Peyer's patch (tissue), 4 donors: Measurements from ENCODE around the gene MMD2. TPM values are rescaled to one million over a fixed set of nuclear protein-coding genes. Genes with fewer than 3 reads are reported as not detected.

Source experiments
- DNase-seq, 3 donors: peaks; one replicate each; pipeline ENCODE4 v3.0.0-alpha.2; 2017 to 2019
- H3K27ac ChIP-seq, 4 donors: fragments of 200-600 bp; sonication (generic); one replicate each; pipeline ENCODE4 v1.5.1; 2016 to 2019
- H3K27me3 ChIP-seq, 2 donors: fragments of 200-600 bp; sonication (generic); one replicate each; pipeline ENCODE4 v1.5.1; 2019
- H3K36me3 ChIP-seq, 3 donors: fragments of 200-600 bp; sonication (generic); one replicate each; pipeline ENCODE4 v1.5.1; 2016 to 2019
- H3K4me1 ChIP-seq, 4 donors: fragments of 200-600 bp; sonication (generic); one replicate each; pipeline ENCODE4 v1.5.1; 2016 to 2019
- H3K4me3 ChIP-seq, 4 donors: fragments of 200-600 bp; sonication (generic); 1 replicate in 3 of 4; 2 replicates in 1 of 4; pipeline ENCODE4 v1.5.1; 2016 to 2019; ENCODE audit warnings: mild to moderate bottlenecking in 1 of 4
- H3K9me3 ChIP-seq, 4 donors: fragments of 200-600 bp; sonication (generic); one replicate each; pipeline ENCODE4 v1.5.1; 2016 to 2019; ENCODE audit warnings: mild to moderate bottlenecking in 1 of 4
- CTCF ChIP-seq, 6 experiments: fragments of 450-650 bp in 4 of 6; fragments of 200-600 bp in 2 of 6; sonication (generic) in 1 of 6; IDR thresholded peaks; one replicate each; pipeline ENCODE4 v1.5.1; 2017 to 2019; ENCODE audit warnings: antibody characterized with exemption in 6 of 6, mild to moderate bottlenecking in 3 of 6, moderate library complexity in 1 of 6
- POLR2A ChIP-seq, 2 donors: fragments of 450-650 bp; IDR thresholded peaks; one replicate each; pipeline ENCODE4 v1.5.1; 2017; ENCODE audit warnings: antibody characterized with exemption in 2 of 2, mild to moderate bottlenecking in 2 of 2, moderate library complexity in 2 of 2
- total RNA-seq, 4 donors: library from RNA; depleted of rRNA; stranded (reverse); fragments of >200 nt; gene quantifications; one replicate each; pipeline ENCODE4 v1.1.0, GENCODE V29; 2016

MMD2 gene
- total RNA-seq, 4 donors from 2014 or later = not detected

GRCh38 chr7:4960363-4960762, 1.4 kb upstream of the MMD2 start:
- Histone ChIP-seq H3K4me1 (peaks cover 0 to 10% (median 0%) of the 10 kb centered on the region in 4 donors), H3K9me3 (no peaks in the 10 kb centered on the region), H3K27me3 (peaks cover 0 to 10% of the 10 kb centered on the region in 2 donors), H3K36me3 (no peaks in the 10 kb centered on the region), H3K27ac (no peak overlapping the region), H3K4me3 (no peak overlapping the region)
- peak in 2 of 3 donors; percentile 31 to 38 for DNase-seq
- TF ChIP-seq CTCF (IDR thresholded peaks at IDR 0.05) = no peak
- TF ChIP-seq POLR2A (IDR thresholded peaks at IDR 0.05) = no peak

GRCh38 chr7:4959893-4960292, 906 bp upstream of the MMD2 start:
- Histone ChIP-seq H3K4me1 (peaks cover 0 to 10% (median 0%) of the 10 kb centered on the region in 4 donors), H3K4me3 (no peak overlapping the region), H3K36me3 (no peaks in the 10 kb centered on the region), H3K9me3 (no peaks in the 10 kb centered on the region), H3K27ac (no peak overlapping the region), H3K27me3 (peaks cover 0 to 10% of the 10 kb centered on the region in 2 donors)
- peak in 1 of 3 donors; percentile 11 for DNase-seq
- TF ChIP-seq CTCF (IDR thresholded peaks at IDR 0.05) (no peak), POLR2A (IDR thresholded peaks at IDR 0.05) (no peak)

- peak in 1 of 3 donors; percentile 18 for DNase-seq
- Histone ChIP-seq H3K36me3 (no peaks in the 10 kb centered on the region), H3K4me3 (peak overlapping the region in 1 of 4 donors; percentile 39), H3K4me1 (peaks cover 0 to 10% (median 0%) of the 10 kb centered on the region in 4 donors), H3K27ac (no peak overlapping the region), H3K27me3 (peaks cover 0 to 10% of the 10 kb centered on the region in 2 donors), H3K9me3 (no peaks in the 10 kb centered on the region)
- TF ChIP-seq CTCF (IDR thresholded peaks at IDR 0.05) = no peak
Observed at GRCh38 chr7:4959306-4959705, 319 bp upstream of the MMD2 start.

GRCh38 chr7:4957847-4958476, 1.0 kb downstream of the MMD2 start:
- Histone ChIP-seq H3K36me3 (no peaks in the 10 kb centered on the region), H3K4me3 (no peak overlapping the region), H3K9me3 (no peaks in the 10 kb centered on the region), H3K27me3 (peaks cover 0 to 10% of the 10 kb centered on the region in 2 donors), H3K4me1 (peaks cover 0 to 10% (median 0%) of the 10 kb centered on the region in 4 donors), H3K27ac (no peak overlapping the region)
- TF ChIP-seq CTCF (IDR thresholded peaks at IDR 0.05) = no peak
- no peak for TF ChIP-seq POLR2A (IDR thresholded peaks at IDR 0.05)
- no peak for DNase-seq

- no peaks in the 10 kb centered on the region for H3K36me3 ChIP-seq
- no peaks in the 10 kb centered on the region for H3K4me1 ChIP-seq
- no peak for DNase-seq
- no peak overlapping the region for H3K4me3 ChIP-seq
- H3K27ac ChIP-seq = no peak overlapping the region
- no peaks in the 10 kb centered on the region for H3K9me3 ChIP-seq
- TF ChIP-seq POLR2A (IDR thresholded peaks at IDR 0.05) = no peak
- no peak for TF ChIP-seq CTCF (IDR thresholded peaks at IDR 0.05)
- H3K27me3 ChIP-seq = no peaks in the 10 kb centered on the region
Observed at GRCh38 chr7:4951903-4952636, 6.9 kb downstream of the MMD2 start.
